ENCODE measurements around the gene AMBN.
A peak's percentile ranks its signal among the peaks of the same experiment; 100 is the strongest.
"Not testable (repeated sequence)": the region's sequence is repeated elsewhere in the genome, so short reads cannot be mapped to it uniquely, and the experiment has no call there.

Gene AMBN

GRCh38 chr4:70634482-70634881 is 42.4 kb downstream of the AMBN start:
- TF ChIP-seq CTCF (IDR thresholded peaks at IDR 0.05; ENCODE audit: low read depth, low read length, missing control alignments) = no peak
- no peak for DNase-seq (ENCODE audit: low read depth)
- no peak overlapping the region for H3K4me3 ChIP-seq (ENCODE audit: low read depth, low read length)

GRCh38 chr4:70637239-70637913 is 45.3 kb downstream of the AMBN start:
- DNase-seq (ENCODE audit: low read depth) = no peak

GRCh38 chr4:70640192-70640591 is 48.1 kb downstream of the AMBN start:
- no peak for TF ChIP-seq CTCF (IDR thresholded peaks at IDR 0.05; ENCODE audit: low read depth, low read length, missing control alignments)
- no peak overlapping the region for H3K4me3 ChIP-seq (ENCODE audit: low read depth, low read length)
- DNase-seq (ENCODE audit: low read depth) = no peak

More at GRCh38 chr4:70637239-70637913, 45.3 kb downstream of the AMBN start:
- H3K4me3 ChIP-seq (ENCODE audit: low read depth, low read length) = no peak overlapping the region
- no peak for TF ChIP-seq CTCF (IDR thresholded peaks at IDR 0.05; ENCODE audit: low read depth, low read length, missing control alignments)

GRCh38 chr4:70650741-70651140 is 58.7 kb downstream of the AMBN start:
- DNase-seq (ENCODE audit: low read depth); H3K4me3 ChIP-seq (ENCODE audit: low read depth, low read length): not testable (repeated sequence)

GRCh38 chr4:70651864-70652506 is 59.9 kb downstream of the AMBN start:
- no peak for DNase-seq (ENCODE audit: low read depth)
- TF ChIP-seq CTCF (IDR thresholded peaks at IDR 0.05; ENCODE audit: low read depth, low read length, missing control alignments) = peak; percentile 39

GRCh38 chr4:70654605-70655011 is 62.6 kb downstream of the AMBN start:
- TF ChIP-seq CTCF (IDR thresholded peaks at IDR 0.05; ENCODE audit: low read depth, low read length, missing control alignments) = no peak
- DNase-seq (ENCODE audit: low read depth) = no peak
- H3K4me3 ChIP-seq (ENCODE audit: low read depth, low read length) = no peak overlapping the region

More at GRCh38 chr4:70651864-70652506, 59.9 kb downstream of the AMBN start:
- H3K4me3 ChIP-seq (ENCODE audit: low read depth, low read length) = no peak overlapping the region
